ENCODE data around the gene SH3RF3.

DNA sequence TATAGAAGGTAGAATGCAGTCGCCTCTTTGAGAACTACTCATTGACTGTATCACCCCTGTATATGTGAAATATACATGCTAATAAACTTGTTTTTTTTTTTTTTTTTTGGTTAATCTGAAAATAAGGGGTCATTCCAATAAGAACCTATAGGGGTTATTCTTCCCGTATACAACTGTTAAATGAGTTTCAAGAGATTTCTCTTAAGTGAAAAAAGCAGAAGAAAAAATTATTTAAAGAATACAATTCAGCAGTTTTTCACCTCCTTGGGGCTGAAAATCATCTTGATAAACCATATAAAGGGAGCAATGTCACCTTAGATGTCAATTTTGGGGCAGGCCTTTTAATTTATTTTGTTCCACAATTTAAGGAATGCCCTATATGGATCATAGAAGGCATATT, 418.3 kb downstream of the SH3RF3 start:
- TF ChIP-seq, protein P1, sequence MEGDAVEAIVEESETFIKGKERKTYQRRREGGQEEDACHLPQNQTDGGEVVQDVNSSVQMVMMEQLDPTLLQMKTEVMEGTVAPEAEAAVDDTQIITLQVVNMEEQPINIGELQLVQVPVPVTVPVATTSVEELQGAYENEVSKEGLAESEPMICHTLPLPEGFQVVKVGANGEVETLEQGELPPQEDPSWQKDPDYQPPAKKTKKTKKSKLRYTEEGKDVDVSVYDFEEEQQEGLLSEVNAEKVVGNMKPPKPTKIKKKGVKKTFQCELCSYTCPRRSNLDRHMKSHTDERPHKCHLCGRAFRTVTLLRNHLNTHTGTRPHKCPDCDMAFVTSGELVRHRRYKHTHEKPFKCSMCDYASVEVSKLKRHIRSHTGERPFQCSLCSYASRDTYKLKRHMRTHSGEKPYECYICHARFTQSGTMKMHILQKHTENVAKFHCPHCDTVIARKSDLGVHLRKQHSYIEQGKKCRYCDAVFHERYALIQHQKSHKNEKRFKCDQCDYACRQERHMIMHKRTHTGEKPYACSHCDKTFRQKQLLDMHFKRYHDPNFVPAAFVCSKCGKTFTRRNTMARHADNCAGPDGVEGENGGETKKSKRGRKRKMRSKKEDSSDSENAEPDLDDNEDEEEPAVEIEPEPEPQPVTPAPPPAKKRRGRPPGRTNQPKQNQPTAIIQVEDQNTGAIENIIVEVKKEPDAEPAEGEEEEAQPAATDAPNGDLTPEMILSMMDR (IDR thresholded peaks at IDR 0.05), result no peak
- TF ChIP-seq EZH2 (IDR thresholded peaks at IDR 0.05) (no peak), EZH2phosphoT487 (IDR thresholded peaks at IDR 0.05) (no peak)
